GM21360 (cell line): Measurements from ENCODE around the gene GID8.
"Not testable (repeated sequence)": the region's sequence is repeated elsewhere in the genome, so short reads cannot be mapped to it uniquely, and the experiment has no call there.

Experiments
- ATAC-seq: cut with Tn5 transposase; IDR thresholded peaks from one replicate; pipeline ENCODE4 v1.9.1; 2021; ENCODE audit warnings: mild to moderate bottlenecking, moderate library complexity; ENCODE audit not compliant: unreplicated experiment

Gene GID8

GRCh38 chr20:62921119-62921687, 16.7 kb upstream of the GID8 start:
- ATAC-seq: no peak

DNA sequence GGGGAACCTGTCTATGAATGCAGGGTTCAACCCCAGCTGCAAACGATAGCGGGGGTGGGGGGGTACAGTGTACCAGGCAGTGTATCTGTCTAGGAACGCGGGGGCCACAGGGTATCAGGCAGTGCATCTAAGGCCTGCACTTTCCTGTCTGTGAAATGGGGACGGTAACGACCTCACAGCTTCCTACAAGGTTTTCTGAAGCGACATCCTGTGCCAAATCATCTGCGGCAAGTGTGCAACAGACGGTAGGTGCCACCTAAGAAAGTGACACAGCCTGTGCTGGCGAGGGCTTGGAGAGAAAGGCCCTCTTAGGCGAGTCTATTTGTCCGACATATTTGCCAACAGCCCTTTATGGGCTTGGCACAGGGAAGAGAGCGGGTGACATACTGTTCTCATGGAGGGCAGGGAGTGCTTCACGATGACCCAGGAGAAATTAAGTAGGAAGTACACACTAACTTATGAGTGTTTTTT, 15.5 kb upstream of the GID8 start:
- no peak for ATAC-seq

DNA sequence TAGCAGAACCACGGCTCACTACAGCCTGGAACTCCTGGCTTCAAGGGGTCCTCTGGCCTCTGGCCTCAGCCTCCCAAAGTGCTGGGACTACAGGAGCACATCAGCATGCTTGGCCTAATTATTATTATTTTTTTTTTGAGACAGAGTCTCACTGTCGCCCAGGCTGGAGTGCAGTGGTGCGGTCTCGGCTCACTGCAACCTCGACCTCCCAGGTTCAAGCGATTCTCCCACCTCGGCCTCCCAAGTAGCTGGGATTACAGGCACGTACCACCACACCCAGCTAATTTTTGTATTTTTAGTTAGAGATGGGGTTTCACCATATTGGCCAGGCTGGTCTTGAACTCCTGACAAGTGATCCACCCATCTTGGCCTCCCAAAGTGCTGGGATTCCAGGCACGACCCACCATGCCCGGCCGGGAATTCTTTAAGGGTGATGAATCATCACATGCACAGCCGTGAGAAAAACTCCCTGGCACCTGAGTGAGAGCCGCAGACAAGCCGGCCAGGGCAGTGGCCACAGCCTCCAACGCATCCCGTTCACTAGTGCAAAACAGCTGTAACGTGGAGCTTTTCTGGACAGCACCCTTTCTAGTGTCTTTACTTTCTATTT, 14.8 kb upstream of the GID8 start:
- not testable (repeated sequence) for ATAC-seq

- ATAC-seq: no peak
These were observed 14.1 kb upstream of the GID8 start for GRCh38 chr20:62923669-62924441.

GRCh38 chr20:62924442-62925075, 13.4 kb upstream of the GID8 start:
- no peak for ATAC-seq

GRCh38 chr20:62925076-62925419, 12.9 kb upstream of the GID8 start:
- no peak for ATAC-seq

DNA sequence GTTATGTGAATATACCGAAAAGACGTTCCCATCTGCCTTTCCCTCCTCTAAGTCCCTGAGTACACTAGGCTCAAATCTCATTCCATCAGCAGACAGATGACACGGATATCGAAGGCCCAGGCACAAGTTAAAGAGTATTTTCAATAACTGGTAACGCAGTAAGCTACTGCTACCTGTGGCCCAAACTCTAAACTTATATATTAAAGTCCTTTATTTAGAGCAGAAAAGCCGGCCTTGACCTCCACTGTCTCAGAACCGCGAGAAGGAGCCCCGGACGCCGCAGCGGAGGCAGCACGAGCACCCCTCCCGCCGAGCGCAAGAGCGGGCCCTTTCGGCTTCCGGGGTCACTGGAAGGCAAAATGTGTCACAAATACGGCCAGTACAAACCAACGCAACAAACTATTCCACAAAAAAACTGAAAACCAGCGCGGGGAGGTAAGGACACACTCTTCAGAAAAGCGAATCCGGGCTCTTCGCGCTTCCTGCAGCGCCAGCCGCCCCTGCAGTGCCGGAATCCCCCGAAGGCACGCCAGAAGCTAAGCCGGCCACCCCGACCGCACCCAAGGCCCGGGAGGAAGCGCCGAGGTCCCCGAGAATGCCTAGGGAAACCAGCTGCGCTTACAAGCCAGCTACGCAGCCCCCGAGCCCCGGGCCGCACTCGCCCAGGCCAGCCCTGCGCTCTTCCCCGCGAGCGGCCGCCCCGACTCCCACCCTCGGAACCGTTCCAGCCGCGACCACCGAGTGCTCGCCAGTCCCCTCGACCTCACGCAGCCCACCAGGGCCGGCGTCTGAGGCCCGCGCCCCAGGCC, 12.3 kb upstream of the GID8 start:
- ATAC-seq: peak; percentile 5

- peak; percentile 69 for ATAC-seq
These were observed 11.5 kb upstream of the GID8 start, which contains the start of gene DIDO1 for GRCh38 chr20:62926229-62927127. DIDO1 (minus strand) TSS chr20:62926505.

DNA sequence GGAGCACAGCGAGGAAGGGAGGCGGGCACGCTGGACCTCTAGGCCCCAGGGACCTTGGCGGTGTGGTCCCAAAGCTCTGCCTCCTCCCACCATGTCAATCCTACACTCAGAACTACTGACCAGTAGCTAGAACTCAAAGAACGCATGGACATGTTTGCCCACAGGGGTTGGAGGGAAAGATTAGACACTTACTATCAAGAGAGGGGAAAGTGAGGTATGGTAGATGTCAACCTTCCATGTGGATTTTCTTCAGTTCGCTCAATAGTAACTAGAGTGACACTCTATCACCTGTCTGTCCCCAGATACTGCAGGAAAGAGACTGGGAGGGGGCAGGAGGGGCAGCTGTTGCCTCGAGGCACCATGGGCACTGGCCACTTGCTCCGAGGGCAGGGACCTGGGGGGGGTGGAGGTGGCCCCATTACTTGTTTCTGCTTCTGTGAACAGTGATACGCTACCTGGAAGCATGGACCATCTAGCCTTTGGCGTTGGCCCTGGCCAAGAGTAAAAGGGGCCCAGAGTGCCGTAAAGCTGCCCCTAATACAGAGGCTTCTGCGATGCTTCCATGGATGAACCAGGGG, 10.7 kb upstream of the GID8 start:
- no peak for ATAC-seq

GRCh38 chr20:62928246-62928939, 9.6 kb upstream of the GID8 start:
- no peak for ATAC-seq

DNA sequence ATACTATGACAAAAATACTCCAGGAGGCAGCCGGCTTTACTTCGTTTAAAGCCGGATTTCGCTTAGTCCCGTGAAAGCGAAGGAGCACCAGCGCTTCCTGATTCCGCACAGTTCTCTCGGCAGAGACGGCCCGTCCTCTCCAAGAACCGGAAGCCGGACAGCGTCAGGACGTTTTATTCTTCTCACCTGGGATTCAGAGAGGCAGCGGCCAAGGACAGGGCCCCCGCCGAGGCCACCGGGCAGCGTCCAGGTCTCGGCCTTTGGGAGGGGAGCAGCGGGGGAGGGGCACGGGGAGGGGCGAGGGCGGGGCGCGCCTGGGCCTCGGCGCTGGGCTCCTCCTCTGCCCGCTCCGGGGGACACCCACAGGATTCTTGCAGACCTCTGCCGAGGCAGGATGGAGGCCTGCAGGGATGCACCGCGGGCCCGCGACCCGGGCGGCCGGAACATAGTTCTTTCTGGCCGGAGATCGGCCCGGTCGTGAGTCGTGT, 8.9 kb upstream of the GID8 start:
- no peak for ATAC-seq

DNA sequence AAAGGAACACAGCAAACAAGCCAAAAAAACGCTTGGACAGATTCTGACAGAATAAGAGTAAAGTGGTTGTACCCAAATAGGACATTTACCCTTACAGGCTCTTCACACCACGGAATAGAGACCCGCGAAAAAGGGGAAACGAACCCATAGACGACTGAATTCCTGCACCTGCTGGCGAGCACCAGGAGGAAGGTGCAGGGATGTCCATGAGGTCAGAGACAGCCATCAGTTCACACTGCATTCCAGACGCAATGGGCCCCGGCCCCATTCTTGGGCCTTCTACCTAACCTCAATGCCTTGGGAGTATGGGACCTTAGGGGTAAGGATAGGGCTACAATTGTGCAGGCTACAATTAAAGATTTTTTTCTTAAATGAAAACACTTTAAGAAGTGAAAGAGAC, 6.5 kb upstream of the GID8 start:
- no peak for ATAC-seq

GRCh38 chr20:62933966-62934365, 4.0 kb upstream of the GID8 start:
- no peak for ATAC-seq

- no peak for ATAC-seq
These were observed 2.6 kb upstream of the GID8 start for GRCh38 chr20:62935204-62935967.

DNA sequence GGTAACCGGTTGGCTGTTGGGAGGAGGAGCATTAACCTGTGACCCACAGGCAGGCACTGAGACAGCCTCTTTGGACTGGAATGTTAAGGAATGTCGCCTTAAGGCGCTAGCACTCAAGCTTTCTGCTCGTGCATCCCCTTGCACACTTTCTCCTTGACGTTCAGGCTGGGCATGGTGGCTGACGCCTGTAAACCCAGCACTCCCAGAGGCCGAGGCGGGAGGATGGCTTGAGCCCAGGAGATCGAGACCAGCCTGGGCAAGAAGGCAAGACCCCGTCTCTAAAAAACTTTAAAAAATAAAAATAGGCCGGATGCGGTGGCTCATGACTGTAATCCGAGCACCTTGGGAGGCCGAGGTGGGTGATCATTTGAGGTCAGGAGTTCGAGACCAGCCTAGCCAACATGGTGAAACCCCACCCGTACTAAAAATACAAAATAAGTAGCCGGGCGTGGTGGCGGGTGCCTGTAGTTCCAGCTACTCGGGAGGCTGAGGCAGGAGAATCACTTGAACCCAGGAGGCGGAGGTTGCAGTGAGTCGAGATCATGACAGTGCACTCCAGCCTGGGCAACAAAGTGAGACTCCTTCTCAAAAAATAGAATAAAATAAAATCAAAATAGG, 1.9 kb upstream of the GID8 start:
- no peak for ATAC-seq

- peak; percentile 80 for ATAC-seq
These were observed 461 bp upstream of the GID8 start for GRCh38 chr20:62937268-62938104.

- no peak for ATAC-seq
These were observed 2.9 kb downstream of the GID8 start for GRCh38 chr20:62940875-62941274.
